Glutamatergic neuron (in vitro differentiated cells): ENCODE measurements around the gene ZMYND19. TPM values are rescaled to one million over a fixed set of nuclear protein-coding genes. Genes with fewer than 3 reads are reported as not detected.

ENCODE experiments used
- DNase-seq: peaks from one replicate; pipeline ENCODE4 v3.0.0; 2022
- H3K27ac Mint-ChIP-seq: one replicate; pipeline ENCODE4 v1.8.0; 2020; ENCODE audit warnings: mild to moderate bottlenecking, mixed read lengths, inconsistent platforms; ENCODE audit not compliant: unreplicated experiment
- H3K27me3 Mint-ChIP-seq: one replicate; pipeline ENCODE4 v1.8.0; 2020; ENCODE audit warnings: mild to moderate bottlenecking, moderate library complexity, mixed read lengths, inconsistent platforms; ENCODE audit not compliant: unreplicated experiment
- H3K36me3 Mint-ChIP-seq: one replicate; pipeline ENCODE4 v1.8.0; 2020; ENCODE audit warnings: mild to moderate bottlenecking, mixed read lengths, inconsistent platforms; ENCODE audit not compliant: unreplicated experiment
- H3K4me1 Mint-ChIP-seq: one replicate; pipeline ENCODE4 v1.8.0; 2020; ENCODE audit warnings: mild to moderate bottlenecking, low read depth, mixed read lengths, inconsistent platforms; ENCODE audit not compliant: unreplicated experiment
- H3K4me3 Mint-ChIP-seq: one replicate; pipeline ENCODE4 v1.8.0; 2020; ENCODE audit warnings: mild to moderate bottlenecking, mixed read lengths, inconsistent platforms; ENCODE audit not compliant: unreplicated experiment
- H3K9me3 Mint-ChIP-seq: one replicate; pipeline ENCODE4 v1.8.0; 2020; ENCODE audit warnings: mild to moderate bottlenecking, moderate library complexity, mixed read lengths, inconsistent platforms; ENCODE audit not compliant: unreplicated experiment
- total RNA-seq: library from RNA; stranded (reverse); fragmentation: NEBNext Ultra II Directional; extraction: Animal tissue kit (Norgen Biotek cat#: 25700); gene quantifications from one replicate; pipeline ENCODE4 v1.2.1, GENCODE V29; 2021; ENCODE audit not compliant: unreplicated experiment
- TF ChIP-seq, protein P1 (sequence below): fragments of 200-600 bp; sonication (generic); IDR thresholded peaks from one replicate; pipeline ENCODE4 v1.5.0; 2021; ENCODE audit not compliant: partially characterized antibody, unreplicated experiment

The ZMYND19 gene
- total RNA-seq, 1 donor from 2014 or later = 33.9 TPM

DNA sequence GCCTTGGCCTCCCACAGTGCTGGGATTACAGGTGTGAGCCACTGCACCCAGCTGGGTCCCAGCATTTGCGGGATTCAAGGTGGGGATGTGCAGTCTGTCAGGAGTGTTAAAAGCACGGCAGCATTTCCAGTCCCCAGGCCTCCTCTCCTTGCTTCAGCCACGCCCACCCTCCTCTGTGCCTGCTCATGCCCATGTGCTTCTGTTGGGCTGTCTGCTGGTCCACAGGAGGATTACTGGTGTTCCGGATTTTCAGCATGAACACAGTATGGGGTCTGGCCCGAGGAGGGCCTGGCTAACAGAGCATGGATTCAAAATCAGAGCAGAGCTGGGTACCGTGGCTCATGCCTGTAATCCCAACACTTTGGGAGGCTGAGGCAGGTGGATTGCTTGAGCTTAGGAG, 20.6 kb upstream of the ZMYND19 start:
- peaks cover 7% of the 10 kb centered on the region for H3K4me1 Mint-ChIP-seq
- H3K9me3 Mint-ChIP-seq = peaks cover 5% of the 10 kb centered on the region
- TF ChIP-seq, protein P1, sequence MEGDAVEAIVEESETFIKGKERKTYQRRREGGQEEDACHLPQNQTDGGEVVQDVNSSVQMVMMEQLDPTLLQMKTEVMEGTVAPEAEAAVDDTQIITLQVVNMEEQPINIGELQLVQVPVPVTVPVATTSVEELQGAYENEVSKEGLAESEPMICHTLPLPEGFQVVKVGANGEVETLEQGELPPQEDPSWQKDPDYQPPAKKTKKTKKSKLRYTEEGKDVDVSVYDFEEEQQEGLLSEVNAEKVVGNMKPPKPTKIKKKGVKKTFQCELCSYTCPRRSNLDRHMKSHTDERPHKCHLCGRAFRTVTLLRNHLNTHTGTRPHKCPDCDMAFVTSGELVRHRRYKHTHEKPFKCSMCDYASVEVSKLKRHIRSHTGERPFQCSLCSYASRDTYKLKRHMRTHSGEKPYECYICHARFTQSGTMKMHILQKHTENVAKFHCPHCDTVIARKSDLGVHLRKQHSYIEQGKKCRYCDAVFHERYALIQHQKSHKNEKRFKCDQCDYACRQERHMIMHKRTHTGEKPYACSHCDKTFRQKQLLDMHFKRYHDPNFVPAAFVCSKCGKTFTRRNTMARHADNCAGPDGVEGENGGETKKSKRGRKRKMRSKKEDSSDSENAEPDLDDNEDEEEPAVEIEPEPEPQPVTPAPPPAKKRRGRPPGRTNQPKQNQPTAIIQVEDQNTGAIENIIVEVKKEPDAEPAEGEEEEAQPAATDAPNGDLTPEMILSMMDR = no peak
- H3K4me3 Mint-ChIP-seq = no peak overlapping the region
- DNase-seq = no peak
- no peak overlapping the region for H3K27ac Mint-ChIP-seq
- H3K36me3 Mint-ChIP-seq = no peaks in the 10 kb centered on the region
- peaks cover 5% of the 10 kb centered on the region for H3K27me3 Mint-ChIP-seq

GRCh38 chr9:137607141-137607857, 17.0 kb upstream of the ZMYND19 start:
- peaks cover 13% of the 10 kb centered on the region for H3K4me1 Mint-ChIP-seq
- peak overlapping the region; percentile 84 for H3K4me3 Mint-ChIP-seq

DNA sequence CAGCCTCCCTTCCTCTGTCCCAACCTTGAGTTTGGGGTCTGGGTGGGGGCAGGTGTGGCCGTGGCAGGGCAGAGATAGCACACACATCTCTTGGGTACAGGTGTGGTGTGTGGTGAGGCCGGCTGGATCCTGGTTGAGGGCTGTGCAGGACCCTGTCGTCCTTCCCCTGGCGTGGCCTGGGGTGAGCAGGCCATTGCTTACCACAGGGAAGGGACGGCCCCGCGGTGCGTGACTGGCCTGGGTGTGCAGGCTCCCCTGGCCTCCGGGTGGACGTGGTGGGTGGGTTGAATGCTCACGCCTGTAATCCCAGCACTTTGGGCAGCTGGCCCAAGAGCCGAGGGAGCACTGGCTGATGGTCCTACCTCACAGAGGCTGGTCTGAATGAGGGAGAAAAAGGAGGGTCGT, 16.4 kb upstream of the ZMYND19 start:
- Mint-ChIP-seq H3K9me3 (peaks cover 2% of the 10 kb centered on the region), H3K4me1 (peaks cover 13% of the 10 kb centered on the region), H3K27me3 (peaks cover 12% of the 10 kb centered on the region), H3K36me3 (no peaks in the 10 kb centered on the region), H3K27ac (peak overlapping the region; percentile 62), H3K4me3 (peak overlapping the region; percentile 84)
- TF ChIP-seq, protein P1 = no peak
- DNase-seq = no peak

More at GRCh38 chr9:137607141-137607857, 17.0 kb upstream of the ZMYND19 start:
- Mint-ChIP-seq H3K36me3 (no peaks in the 10 kb centered on the region), H3K27ac (peak overlapping the region; percentile 62), H3K27me3 (peaks cover 14% of the 10 kb centered on the region), H3K9me3 (peaks cover 5% of the 10 kb centered on the region)
- DNase-seq = no peak
- TF ChIP-seq, protein P1 = no peak

- Mint-ChIP-seq H3K27me3 (peaks cover 10% of the 10 kb centered on the region), H3K27ac (no peak overlapping the region), H3K4me1 (peaks cover 13% of the 10 kb centered on the region), H3K9me3 (no peaks in the 10 kb centered on the region), H3K4me3 (peak overlapping the region; percentile 84), H3K36me3 (no peaks in the 10 kb centered on the region)
- TF ChIP-seq, protein P1 = no peak
- DNase-seq = peak; percentile 57
Measured at GRCh38 chr9:137606005-137606621, 15.8 kb upstream of the ZMYND19 start.
